Measurements from ENCODE around the gene MRS2. TPM values are rescaled to one million over a fixed set of nuclear protein-coding genes. Genes with fewer than 3 reads are reported as not detected.
"Not testable (repeated sequence)": the region's sequence is repeated elsewhere in the genome, so short reads cannot be mapped to it uniquely, and the experiment has no call there.

Gene MRS2
- polyA plus RNA-seq, 3 donors, result 38.4 to 41.3 (median 41.2) TPM

DNA sequence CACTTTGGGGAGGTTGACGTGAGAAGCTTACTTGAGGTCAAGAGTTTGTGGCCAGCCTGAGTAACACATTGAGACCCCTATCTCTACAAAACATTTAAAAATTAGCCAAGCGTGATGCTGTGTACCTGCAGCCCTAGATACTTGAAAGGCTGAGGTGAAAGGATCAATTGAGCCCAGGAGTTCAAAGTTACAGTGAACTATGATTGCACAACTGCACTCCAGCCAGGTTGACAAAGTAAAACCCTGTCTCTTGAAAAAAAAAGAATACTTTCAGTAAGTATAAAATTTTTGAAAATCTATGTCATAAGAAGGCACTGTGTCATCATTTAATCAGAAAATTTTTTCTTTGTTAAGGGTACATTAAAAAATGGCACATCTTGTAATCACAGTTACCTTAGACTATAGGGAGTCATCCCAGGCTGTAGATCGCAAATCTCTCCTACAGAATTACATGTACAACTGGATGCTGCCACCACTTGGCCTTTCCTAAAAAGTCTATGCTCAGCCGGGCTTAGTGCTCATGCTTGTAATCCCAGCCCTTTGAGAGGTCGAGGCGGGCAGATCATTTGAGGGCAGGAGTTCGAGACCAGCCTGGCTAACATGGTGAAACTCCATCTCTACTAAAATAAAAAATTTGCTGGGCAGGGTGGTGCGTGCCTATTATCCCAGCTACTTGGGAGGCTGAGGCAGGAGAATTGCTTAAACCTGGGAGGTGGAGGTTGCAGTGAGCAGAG lies 17.0 kb upstream of the MRS2 start:
- DNase-seq (ENCODE audit: low read depth in 3 of 3, low spot score in 2 of 3), result no peak

DNA sequence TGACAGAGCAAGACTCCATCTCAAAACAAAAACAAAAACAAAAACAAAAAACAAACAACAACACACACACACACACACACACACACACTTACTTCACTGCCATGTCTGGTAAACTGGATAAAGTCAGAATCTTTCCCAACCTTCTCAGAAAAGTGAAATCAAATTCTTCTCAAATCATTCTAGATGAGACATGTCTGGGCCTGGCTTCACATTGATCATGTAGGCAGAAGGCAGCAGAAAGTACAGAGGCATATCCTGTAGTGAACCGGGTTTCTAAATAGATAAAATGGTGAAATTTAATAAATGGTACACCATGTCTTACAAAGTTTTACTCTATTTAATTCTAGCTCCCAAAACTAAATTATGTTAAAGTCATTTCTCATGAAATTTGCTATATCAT lies 14.9 kb upstream of the MRS2 start:
- DNase-seq (ENCODE audit: low read depth in 3 of 3, low spot score in 2 of 3), result no peak

DNA sequence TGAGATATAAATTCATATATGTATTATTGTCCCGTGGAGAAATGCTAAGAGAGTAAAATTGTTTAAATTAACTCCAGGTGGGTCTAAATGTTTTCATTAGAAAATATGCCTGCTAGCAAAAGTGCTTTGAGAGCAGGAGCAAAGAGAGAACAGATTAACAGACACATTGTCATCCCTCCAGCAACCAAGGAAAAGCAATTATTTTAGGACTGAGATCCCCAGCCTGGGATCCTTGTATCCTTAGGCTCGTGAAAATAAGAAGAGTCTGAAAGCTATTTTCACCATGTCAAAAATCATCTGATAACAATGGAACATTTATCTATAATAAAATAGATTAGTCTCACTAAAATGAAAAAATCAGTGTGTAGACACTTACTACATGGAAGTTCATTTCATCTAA lies 11.5 kb upstream of the MRS2 start:
- no peak for DNase-seq (ENCODE audit: low read depth in 3 of 3, low spot score in 2 of 3)

DNA sequence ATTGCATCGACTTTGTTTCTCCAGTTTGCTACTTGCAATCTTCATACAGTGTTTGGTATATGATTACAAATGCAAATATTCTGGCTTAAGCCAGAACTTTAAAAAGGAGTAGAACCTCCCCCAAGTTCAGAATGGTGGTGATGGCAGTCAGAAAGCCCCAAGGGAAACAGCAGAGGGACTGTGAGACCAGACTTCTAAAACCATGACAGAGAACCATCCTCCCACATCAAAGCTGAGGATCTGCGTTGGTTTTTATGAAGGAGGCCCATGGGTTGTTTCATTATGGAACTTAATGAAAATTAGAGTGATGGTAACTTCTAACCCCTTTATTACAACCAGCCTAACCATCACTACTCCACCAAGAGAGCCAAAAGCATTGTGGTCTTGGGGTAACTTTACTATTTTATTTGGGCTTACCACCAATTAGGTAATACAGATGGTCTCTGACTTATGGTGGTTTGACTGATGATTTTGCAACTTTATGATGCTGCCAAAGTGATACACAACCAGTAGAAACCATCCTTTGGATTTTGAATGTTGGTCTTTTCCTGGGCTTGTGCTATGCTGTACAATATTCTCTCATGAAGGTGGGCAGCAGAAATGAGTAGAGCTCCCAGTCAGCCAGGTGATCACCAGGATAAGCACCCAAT lies 10.9 kb upstream of the MRS2 start:
- DNase-seq (ENCODE audit: low read depth in 3 of 3, low spot score in 2 of 3), result no peak

DNA sequence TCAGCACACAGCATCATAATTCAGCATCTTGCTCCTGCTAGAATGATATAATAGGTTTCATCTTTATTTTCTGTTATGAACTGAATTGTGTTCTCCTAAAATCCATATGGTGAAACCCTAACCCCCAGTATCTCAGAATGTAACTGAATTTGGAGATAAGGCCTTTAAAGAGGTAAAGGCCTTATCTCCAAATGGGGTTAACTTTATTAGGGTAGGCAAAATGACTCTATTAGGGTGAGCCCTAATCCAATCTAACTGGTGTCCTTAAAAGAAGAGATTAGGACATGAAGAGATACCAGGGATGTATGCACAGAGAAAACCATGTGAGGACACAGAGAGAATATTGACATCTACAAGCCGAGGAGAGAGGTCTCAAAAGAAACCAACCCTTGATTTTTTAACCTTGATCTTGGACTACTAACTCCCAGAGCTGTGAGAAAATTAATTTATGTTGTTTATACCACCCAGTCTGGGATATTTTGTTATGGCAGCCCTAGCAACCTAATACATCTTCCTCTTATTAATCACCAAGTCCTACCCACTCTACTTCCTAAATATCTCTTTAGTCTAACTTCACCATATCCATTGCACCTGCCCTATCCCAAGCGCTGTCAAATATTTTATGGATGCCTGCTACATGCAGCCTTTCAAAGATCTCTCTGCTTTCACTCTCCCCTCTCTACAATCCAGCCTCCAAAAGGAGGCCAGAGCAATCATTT lies 8.5 kb upstream of the MRS2 start:
- no peak for DNase-seq (ENCODE audit: low read depth in 3 of 3, low spot score in 2 of 3)

DNA sequence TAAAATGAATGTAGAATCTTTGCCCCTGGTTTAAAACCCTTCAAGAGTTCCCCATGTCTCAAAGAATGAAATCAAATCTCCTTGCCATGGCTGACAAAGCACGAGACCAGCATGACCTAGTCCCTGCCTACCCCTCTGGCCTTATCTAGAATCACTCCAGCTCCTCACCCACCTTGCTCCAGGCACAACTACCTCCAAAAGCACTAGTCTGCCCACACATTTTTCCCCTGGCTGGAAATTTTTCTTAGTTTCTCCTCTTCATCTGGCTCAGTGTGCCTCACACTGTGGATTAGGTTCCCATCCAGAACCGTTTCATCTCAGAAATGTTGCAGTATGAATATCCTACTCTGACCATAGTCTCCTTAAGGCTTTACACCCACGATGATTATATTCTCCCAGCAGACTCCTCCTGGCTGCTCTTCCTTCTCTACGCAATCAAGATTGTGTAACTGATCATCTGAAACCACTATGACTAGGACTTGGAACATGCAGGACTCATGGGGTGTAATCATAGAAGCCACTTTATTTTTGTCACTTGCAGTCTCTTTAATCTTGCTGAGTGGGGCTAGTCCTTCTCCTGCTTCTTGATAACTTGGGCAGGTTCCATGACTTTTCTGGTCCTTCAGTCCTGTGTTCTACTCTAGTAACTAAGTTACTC lies 7.8 kb upstream of the MRS2 start:
- no peak for DNase-seq (ENCODE audit: low read depth in 3 of 3, low spot score in 2 of 3)

DNA sequence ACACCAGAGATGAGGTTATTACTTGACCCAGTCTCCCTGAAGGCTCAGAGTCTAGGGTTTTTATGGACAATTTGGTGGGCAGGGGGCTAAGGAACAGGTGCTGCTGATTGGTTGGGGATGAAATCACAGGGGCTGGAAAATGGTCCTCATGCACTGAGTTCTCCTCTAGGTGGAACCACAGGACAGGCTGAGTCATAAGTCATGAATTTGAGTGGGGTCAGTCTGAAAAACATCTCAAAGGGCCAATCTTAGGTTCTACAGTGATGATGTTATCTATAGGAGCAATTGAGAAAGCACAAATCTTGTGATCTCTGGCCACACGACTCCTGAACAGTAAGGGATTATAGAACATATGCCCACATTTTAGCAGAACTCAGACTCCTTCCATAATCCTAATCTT lies 5.9 kb upstream of the MRS2 start:
- DNase-seq (ENCODE audit: low read depth in 3 of 3, low spot score in 2 of 3), result no peak

DNA sequence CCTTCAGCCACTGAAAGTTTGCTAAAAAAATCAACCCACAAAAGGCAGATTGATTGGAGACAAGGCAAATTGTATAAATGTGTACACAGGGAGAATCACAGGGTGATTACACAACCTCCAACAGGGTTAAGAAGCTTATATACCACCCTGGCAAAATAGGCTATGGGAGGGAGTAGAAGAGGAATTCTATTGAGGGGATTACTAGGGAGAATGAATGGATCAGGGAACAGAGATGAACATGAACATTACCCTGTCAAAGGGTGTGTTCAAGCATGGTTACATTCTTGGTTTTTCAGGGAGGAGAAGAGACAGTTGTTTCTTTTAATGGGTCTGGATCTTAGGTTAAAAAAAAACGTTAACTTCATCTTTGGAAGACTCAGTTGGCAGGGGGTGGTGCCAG lies 5.1 kb upstream of the MRS2 start:
- no peak for DNase-seq (ENCODE audit: low read depth in 3 of 3, low spot score in 2 of 3)

DNA sequence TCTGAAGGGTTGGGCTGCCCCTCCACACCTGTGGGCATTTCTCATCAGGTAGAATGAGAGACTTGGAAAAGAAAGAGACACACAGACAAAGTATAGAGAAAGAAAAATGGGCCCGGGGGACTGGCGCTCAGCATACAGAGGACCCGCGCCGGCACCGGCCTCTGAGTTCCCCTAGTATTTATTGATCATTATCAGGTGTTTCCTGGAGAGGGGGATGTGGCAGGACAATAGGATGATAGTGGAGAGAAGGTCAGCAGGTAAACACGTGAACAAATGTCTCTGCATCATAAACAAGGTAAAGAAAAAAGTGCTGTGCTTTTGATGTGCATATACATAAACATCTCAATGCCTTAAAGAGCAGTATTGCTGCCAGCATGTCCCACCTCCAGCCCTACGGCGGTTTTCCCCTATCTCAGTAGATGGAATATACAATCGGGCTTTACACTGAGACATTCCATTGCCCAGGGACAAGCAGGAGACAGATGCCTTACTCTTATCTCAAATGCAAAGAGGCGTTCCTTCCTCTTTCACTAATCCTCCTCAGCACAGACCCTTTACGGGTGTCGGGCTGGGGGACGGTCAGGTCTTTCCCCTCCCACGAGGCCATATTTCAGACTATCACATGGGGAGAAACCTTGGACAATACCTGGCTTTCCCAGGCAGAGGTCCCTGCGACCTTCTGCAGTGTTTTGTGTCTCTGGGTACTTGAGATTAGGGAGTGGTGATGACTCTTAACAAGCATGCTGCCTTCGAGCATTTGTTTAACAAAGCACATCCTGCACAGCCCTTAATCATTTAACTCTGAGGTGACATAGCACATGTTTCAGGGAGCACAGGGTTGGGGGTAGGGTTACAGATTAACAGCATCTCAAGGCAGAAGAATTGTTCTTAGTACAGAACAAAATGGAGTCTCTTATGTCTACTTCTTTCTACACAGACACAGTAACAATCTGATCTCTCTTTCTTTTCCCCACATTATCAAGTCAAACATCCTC lies 2.4 kb upstream of the MRS2 start:
- not testable (repeated sequence) for DNase-seq (ENCODE audit: low read depth in 3 of 3, low spot score in 2 of 3)

DNA sequence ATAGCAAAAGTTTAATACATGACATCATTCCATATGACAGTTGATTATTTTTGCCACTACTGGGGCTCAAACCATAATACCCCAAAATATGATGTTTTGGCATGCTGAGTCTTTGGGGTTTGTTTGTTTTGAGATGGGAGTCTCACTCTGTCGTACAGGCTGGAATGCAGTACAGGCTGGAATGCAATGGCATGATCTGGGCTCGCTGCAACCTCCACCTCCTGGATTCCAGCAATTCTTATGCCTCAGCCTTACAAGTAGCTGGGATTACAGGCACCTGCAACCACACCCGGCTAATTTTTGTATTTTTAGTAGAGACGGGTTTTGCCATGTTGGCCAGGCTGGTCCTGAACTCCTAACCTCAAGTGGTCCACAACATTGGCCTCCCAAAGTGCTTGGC lies 1.3 kb upstream of the MRS2 start:
- no peak for DNase-seq (ENCODE audit: low read depth in 3 of 3, low spot score in 2 of 3)

DNA sequence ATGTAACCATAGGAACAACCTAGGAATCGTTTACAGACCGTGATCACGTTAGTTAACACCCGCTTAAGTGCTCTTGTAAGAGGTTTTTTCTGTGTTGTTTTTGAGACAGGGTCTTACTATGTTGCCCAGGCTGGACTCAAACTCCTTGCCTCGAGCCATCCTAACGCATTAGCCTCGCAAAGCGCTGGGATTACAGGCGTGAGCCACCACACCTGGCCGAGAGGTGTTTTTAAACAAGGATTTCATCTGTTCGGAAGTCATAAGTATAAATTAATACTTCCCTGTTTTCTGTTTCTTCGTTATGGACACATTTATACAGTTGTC lies 727 bp downstream of the MRS2 start:
- DNase-seq (ENCODE audit: low read depth in 3 of 3, low spot score in 2 of 3), result no peak

DNA sequence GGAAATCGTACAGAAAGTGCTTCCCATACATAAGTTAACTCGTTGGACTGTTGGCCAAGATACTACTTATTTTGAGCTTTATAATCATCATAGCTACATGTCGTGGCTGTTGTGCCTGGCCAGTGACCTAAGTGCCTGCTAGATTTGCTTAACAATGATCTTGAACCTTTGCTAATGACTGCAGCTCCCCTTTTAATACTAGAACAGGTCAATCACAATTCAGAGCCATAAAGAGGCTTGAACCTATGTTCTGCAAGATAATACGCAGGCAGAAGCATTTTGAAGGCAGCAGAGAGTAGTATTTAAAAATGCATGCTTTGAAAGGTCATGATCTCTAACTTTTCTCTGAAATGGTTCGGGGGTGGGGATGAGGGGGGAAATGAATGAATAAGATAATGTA lies 2.5 kb downstream of the MRS2 start:
- DNase-seq (ENCODE audit: low read depth in 3 of 3, low spot score in 2 of 3), result no peak

DNA sequence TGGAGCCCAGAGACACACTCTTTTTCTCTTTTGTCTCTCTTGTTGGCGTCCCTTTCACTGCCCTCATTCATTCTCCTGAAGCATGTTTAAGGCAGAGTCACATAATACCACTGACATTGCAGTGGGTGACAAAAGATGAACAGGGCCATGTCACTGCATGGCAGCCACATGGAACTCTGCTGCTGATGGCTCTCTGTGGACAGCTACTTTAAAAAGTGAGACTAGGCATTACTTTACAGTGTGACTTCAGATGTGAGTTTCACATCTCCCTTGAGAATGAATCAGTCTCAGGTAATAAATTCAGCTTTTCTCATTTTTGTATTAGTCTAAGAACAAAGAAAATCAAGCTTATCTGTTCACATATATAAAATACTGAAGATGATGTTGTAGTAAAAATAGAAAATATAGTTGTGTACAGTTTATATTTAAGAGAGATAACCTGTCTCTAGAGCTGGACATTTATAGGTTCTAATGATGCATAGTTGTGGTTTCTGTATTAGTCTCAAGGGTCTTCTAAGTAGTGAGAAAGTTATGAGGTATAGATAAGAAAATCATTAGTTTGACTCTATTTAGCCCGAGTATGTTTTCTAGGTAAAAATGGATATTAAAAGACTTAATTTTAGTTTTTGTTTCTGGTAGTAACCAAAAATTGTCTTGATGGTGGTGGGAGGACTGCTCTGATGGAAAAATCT lies 6.1 kb downstream of the MRS2 start:
- DNase-seq (ENCODE audit: low read depth in 3 of 3, low spot score in 2 of 3), result no peak

DNA sequence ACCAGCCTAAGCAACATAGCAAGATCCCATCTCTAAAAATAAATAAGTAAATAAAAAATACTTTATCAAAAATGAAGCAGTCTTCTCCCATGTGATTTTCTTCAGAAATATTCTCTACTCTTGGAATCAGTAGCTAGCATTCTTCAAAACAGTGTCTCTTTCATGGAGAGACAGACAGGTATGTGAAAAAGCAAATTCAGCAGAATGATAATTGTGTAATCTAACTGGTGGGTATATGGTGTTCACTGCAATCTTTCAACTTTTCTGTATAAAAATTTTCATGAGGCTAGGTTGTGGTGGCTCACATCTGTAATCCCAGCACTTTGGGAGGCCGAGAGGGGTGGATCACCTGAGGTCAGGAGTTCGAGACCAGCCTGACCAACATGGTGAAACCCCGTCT lies 7.9 kb downstream of the MRS2 start:
- DNase-seq (ENCODE audit: low read depth in 3 of 3, low spot score in 2 of 3), result no peak

DNA sequence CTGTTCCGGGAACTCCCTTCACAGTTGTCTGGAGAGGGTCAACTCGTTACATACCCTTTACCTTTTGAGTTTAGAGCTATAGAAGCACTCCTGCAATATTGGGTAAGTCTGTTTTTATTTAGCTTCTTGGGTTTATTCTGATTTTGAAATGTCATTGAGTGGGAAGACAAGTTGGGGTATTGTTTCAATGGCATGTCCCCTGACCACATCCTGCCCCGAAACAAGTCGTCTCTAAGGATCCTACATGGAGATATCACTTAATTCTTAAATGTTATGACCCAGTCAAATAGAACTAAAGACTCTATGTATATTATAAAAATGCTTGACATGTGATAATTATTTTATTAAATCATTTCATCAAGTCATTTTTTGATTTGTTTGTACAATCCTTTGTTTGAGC lies 9.6 kb downstream of the MRS2 start:
- no peak for DNase-seq (ENCODE audit: low read depth in 3 of 3, low spot score in 2 of 3)

DNA sequence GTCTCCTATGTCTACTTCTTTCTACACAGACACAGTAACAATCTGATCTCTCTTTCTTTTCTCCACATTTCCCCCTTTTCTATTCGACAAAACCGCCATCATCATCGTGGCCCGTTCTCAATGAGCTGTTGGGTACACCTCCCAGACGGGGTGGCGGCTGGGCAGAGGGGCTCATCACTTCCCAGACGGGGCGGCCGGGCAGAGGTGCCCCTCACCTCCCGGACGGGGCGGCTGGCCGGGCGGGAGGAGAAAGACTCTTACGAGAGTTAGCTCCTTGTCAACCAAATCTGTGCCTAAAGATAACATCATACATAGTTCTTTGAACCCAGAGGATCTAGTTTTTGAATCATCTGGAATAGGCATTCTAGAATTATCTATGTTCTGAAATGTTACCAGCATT lies 11.8 kb downstream of the MRS2 start:
- not testable (repeated sequence) for DNase-seq (ENCODE audit: low read depth in 3 of 3, low spot score in 2 of 3)

DNA sequence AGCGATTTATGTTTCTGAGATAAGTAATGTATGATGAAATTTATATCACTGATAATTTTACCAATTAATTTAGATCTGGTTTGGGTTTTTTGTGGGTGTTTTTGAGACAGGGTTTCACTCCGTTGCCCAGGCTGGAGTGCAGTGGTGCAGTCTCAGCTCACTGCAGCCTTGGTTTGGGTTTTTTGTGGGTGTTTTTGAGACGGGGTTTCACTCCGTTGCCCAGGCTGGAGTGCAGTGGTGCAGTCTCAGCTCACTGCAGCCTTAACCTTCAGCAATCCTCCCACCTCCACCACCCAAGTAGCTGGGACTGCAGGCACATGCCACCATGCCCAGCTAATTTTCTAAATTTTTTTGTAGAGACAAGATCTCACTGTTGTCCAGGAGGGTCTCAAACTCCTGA lies 13.0 kb downstream of the MRS2 start:
- no peak for DNase-seq (ENCODE audit: low read depth in 3 of 3, low spot score in 2 of 3)

DNA sequence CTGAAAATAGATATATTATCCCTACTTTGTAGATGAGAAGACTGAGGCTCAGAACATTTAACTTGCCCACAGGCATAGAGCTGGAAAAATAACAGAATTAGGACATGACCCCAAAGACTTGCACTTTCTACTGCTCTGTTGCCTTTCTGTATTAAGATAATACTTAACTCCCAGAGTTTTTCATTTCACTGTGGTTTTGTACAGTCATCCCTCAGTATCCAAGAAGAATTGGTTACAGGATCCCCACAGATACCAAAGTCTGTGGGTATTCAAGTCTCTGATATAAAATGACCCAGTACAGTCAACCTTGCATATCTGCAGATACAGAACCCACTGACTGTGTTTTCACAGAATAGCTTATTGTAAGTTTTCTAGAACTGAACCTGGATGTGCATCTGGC lies 16.8 kb downstream of the MRS2 start:
- no peak for DNase-seq (ENCODE audit: low read depth in 3 of 3, low spot score in 2 of 3)

DNA sequence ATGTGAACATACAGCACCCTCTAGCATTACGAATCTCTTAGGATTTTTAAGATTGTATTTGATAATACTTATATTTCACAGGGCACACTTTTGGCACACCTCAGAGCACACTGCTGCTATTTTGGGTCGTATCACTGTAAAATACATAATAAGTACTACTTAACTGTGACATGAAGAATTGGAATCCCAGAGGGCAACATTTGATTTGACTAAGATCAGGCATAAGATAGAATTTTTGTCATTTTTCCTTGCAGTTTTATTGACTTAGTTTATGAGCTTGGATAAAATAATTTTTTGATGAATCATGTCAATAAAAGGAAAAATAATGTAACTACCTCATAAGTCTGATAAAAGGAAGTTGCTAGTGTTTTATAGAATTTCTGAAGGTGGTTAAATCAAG lies 22.4 kb downstream of the MRS2 start:
- DNase-seq (ENCODE audit: low read depth in 3 of 3, low spot score in 2 of 3), result no peak
